Loucy (cell line): ENCODE results near the gene AAGAB.
"Not testable (repeated sequence)": the region's sequence is repeated elsewhere in the genome, so short reads cannot be mapped to it uniquely, and the experiment has no call there.

ENCODE experiments used
- H2AFZ ChIP-seq: fragments of 200-600 bp; sonication (generic); 2 replicates; pipeline ENCODE4 v1.6.0; 2016; ENCODE audit warnings: antibody characterized with exemption, mild to moderate bottlenecking, low read length, moderate library complexity
- H3F3A ChIP-seq: fragments of 200-600 bp; 2 replicates; pipeline ENCODE4 v1.6.0; 2016; ENCODE audit warnings: antibody characterized with exemption, low read depth, mild to moderate bottlenecking
- H3K27me3 ChIP-seq: fragments of 200-600 bp; sonication (generic); 2 replicates; pipeline ENCODE4 v1.6.1; 2014; ENCODE audit warnings: low read length, mild to moderate bottlenecking; ENCODE audit not compliant: insufficient read depth, poor library complexity, severe bottlenecking
- H3K36me3 ChIP-seq: fragments of 200-600 bp; sonication (generic); 2 replicates; pipeline ENCODE4 v1.6.1; 2016; ENCODE audit warnings: low read length; ENCODE audit not compliant: insufficient read depth
- H3K4me1 ChIP-seq: fragments of 200-600 bp; sonication (generic); 2 replicates; pipeline ENCODE4 v1.5.1; 2014; ENCODE audit warnings: low read length, mild to moderate bottlenecking; ENCODE audit not compliant: insufficient read depth, poor library complexity, severe bottlenecking
- H3K4me2 ChIP-seq: fragments of 200-600 bp; sonication (generic); 2 replicates; pipeline ENCODE4 v1.6.0; 2014; ENCODE audit warnings: antibody characterized with exemption, low read length, low read depth, mild to moderate bottlenecking; ENCODE audit not compliant: poor library complexity, severe bottlenecking
- H3K4me3 ChIP-seq: fragments of 200-600 bp; sonication (generic); 2 replicates; pipeline ENCODE4 v1.5.1; 2014; ENCODE audit warnings: low read length, mild to moderate bottlenecking, mixed read lengths; ENCODE audit not compliant: poor library complexity, severe bottlenecking
- H3K79me2 ChIP-seq: fragments of 200-600 bp; sonication (generic); 2 replicates; pipeline ENCODE4 v1.6.1; 2014; ENCODE audit warnings: low read length; ENCODE audit not compliant: insufficient read depth
- H3K9ac ChIP-seq: fragments of 200-600 bp; sonication (generic); 2 replicates; pipeline ENCODE4 v1.6.0; 2014; ENCODE audit warnings: mild to moderate bottlenecking, low read depth, low read length, moderate library complexity; ENCODE audit not compliant: poor library complexity, severe bottlenecking
- H3K9me2 ChIP-seq: fragments of 200-600 bp; sonication (generic); replicated peaks from 2 replicates; pipeline ENCODE4 v1.6.1; 2016; ENCODE audit warnings: low read depth, low read length, mixed read lengths
- H3K9me3 ChIP-seq: fragments of 200-600 bp; sonication (generic); 2 replicates; pipeline ENCODE4 v1.6.1; 2014; ENCODE audit warnings: mild to moderate bottlenecking, antibody characterized with exemption, low read length, low read depth; ENCODE audit not compliant: insufficient read depth
- H4K20me1 ChIP-seq: fragments of 200-600 bp; sonication (generic); 2 replicates; pipeline ENCODE4 v1.6.0; 2014; ENCODE audit warnings: antibody characterized with exemption, low read length, mild to moderate bottlenecking; ENCODE audit not compliant: insufficient read depth, poor library complexity, severe bottlenecking
- EZH2phosphoT487 ChIP-seq: fragments of 200-600 bp; IDR thresholded peaks from 2 replicates; pipeline ENCODE4 v1.6.1; 2018; ENCODE audit warnings: antibody characterized with exemption, mild to moderate bottlenecking, moderate library complexity, borderline replicate concordance
- TF ChIP-seq, protein P1 (sequence below): fragments of 200-600 bp; sonication (generic); conservative IDR thresholded peaks from 2 replicates; pipeline ENCODE4 v1.5.1; 2014; ENCODE audit warnings: mild to moderate bottlenecking, antibody characterized with exemption, low read length

Gene AAGAB

DNA sequence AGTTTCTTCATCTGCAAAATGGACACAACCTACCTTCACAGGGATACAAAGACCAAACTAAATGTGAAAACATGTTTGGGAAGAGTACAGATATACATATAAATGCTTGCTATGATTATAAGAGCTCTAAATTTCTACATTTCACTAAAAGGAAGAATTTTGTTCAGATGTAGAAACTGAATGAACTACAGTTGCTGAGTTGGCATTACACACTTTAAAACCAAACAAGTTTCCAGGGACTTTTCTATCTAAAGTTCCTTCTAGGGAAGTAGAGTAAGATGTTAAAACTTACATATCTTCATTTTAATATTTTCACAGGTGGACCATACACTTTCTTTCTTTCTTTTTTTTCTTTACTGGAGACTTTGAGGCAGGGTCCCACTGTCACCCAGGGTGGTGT lies 4.6 kb downstream of the AAGAB start:
- H3K4me1 ChIP-seq: peaks cover 29% of the 10 kb centered on the region
- H3K9ac ChIP-seq: no peak overlapping the region
- H3K79me2 ChIP-seq: peaks cover 86% of the 10 kb centered on the region
- TF ChIP-seq, protein P1, sequence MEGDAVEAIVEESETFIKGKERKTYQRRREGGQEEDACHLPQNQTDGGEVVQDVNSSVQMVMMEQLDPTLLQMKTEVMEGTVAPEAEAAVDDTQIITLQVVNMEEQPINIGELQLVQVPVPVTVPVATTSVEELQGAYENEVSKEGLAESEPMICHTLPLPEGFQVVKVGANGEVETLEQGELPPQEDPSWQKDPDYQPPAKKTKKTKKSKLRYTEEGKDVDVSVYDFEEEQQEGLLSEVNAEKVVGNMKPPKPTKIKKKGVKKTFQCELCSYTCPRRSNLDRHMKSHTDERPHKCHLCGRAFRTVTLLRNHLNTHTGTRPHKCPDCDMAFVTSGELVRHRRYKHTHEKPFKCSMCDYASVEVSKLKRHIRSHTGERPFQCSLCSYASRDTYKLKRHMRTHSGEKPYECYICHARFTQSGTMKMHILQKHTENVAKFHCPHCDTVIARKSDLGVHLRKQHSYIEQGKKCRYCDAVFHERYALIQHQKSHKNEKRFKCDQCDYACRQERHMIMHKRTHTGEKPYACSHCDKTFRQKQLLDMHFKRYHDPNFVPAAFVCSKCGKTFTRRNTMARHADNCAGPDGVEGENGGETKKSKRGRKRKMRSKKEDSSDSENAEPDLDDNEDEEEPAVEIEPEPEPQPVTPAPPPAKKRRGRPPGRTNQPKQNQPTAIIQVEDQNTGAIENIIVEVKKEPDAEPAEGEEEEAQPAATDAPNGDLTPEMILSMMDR: no peak
- no peak for TF ChIP-seq EZH2phosphoT487
- H3K4me2 ChIP-seq: peak overlapping the region; percentile 23
- no peaks in the 10 kb centered on the region for H3K27me3 ChIP-seq
- H3F3A ChIP-seq: peaks cover 5% of the 10 kb centered on the region
- H3K4me3 ChIP-seq: no peak overlapping the region
- H2AFZ ChIP-seq: no peak overlapping the region
- H3K9me3 ChIP-seq: no peaks in the 10 kb centered on the region
- no peaks in the 10 kb centered on the region for H3K9me2 ChIP-seq
- H4K20me1 ChIP-seq: peaks cover 20% of the 10 kb centered on the region
- no peaks in the 10 kb centered on the region for H3K36me3 ChIP-seq

DNA sequence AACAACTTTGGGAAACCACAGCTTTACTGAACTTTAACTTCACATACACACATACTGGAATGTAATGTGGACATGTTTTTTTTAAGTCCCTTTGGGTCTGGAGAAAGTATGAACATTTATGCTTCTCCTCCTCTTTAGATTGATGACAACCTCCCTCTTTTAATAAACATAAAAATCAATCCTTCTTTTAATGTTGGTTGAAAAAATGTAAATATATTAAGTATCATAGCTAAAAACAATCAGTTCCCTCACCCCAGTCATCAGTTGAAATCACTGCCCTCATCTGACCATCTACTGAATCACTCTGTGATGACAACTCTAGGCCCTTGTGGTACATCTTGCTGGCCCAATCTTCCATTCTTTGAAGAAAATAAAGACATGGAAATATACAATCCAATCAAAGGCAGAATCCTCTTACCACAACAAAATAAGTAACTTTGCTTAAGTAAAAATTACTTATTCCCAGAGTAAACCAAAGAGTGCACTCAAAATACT lies 6.4 kb downstream of the AAGAB start:
- H3K4me3 ChIP-seq: no peak overlapping the region
- peaks cover 35% of the 10 kb centered on the region for H3K4me1 ChIP-seq
- no peak overlapping the region for H3K9ac ChIP-seq
- no peaks in the 10 kb centered on the region for H3K27me3 ChIP-seq
- no peaks in the 10 kb centered on the region for H3F3A ChIP-seq
- no peak overlapping the region for H2AFZ ChIP-seq
- no peaks in the 10 kb centered on the region for H3K9me2 ChIP-seq
- H3K79me2 ChIP-seq: peaks cover 94% of the 10 kb centered on the region
- H3K36me3 ChIP-seq: no peaks in the 10 kb centered on the region
- TF ChIP-seq, protein P1: 0 out of 2 replicates have a peak, but pooled peaks have one; percentile 8
- TF ChIP-seq EZH2phosphoT487: no peak
- no peaks in the 10 kb centered on the region for H3K9me3 ChIP-seq
- peak overlapping the region; percentile 11 for H3K4me2 ChIP-seq
- peaks cover 20% of the 10 kb centered on the region for H4K20me1 ChIP-seq

DNA sequence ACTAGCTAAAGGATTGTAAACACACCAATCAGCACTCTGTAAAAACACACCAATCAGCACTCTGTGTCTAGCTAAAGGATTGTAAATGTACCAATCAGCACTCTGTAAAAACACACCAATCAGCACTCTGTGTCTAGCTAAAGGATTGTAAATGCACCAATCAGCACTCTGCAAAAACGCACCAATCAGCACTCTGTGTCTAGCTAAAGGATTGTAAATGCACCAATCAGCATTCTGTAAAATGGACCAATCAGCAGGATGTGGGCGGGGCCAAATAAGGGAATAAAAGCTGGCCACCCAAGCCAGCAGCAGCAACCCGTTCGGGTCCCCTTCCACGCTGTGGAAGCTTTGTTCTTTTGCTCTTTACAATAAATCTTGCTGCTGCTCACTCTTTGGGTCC lies 7.9 kb downstream of the AAGAB start:
- not testable (repeated sequence) for H3F3A ChIP-seq, H3K9me2 ChIP-seq, H3K9ac ChIP-seq, H2AFZ ChIP-seq, H3K4me2 ChIP-seq, H3K27me3 ChIP-seq, H3K9me3 ChIP-seq, H3K36me3 ChIP-seq, H3K4me3 ChIP-seq
- H3K79me2 ChIP-seq: peaks cover 91% of the 10 kb centered on the region
- peaks cover 13% of the 10 kb centered on the region for H4K20me1 ChIP-seq
- peaks cover 33% of the 10 kb centered on the region for H3K4me1 ChIP-seq

DNA sequence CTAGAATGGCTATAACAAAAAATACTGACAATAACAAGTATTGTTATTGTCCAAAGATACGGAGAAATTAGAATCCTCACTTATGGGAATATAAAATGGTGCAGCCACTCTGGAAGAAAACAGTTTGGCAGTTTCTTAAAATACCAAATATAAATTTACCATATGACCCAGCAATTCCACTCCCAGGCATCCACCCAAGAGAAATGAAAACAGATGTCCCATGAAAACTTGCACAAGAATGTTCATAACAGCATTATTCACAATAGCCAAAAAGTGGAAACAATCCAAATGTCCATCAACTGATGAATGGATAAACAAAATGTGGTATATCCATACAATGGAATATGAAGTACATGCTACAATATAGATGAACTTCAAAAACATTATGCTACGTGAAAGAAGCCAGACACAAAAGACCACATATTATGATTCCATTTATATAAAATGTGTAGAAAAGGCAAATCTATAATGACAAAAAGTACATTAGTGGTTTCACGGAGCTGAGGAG lies 9.4 kb downstream of the AAGAB start:
- H4K20me1 ChIP-seq: peaks cover 17% of the 10 kb centered on the region
- no peak overlapping the region for H3K4me2 ChIP-seq
- no peak for TF ChIP-seq EZH2phosphoT487
- TF ChIP-seq, protein P1: no peak
- H3K79me2 ChIP-seq: peaks cover 92% of the 10 kb centered on the region
- H3K9ac ChIP-seq: no peak overlapping the region
- H2AFZ ChIP-seq: no peak overlapping the region
- no peaks in the 10 kb centered on the region for H3F3A ChIP-seq
- no peaks in the 10 kb centered on the region for H3K9me2 ChIP-seq
- peaks cover 49% of the 10 kb centered on the region for H3K4me1 ChIP-seq
- no peaks in the 10 kb centered on the region for H3K36me3 ChIP-seq
- H3K9me3 ChIP-seq: no peaks in the 10 kb centered on the region
- H3K4me3 ChIP-seq: no peak overlapping the region
- no peaks in the 10 kb centered on the region for H3K27me3 ChIP-seq
